HG03442 (cell line): ENCODE results near the gene UNC13B.
"Not testable (repeated sequence)": the region's sequence is repeated elsewhere in the genome, so short reads cannot be mapped to it uniquely, and the experiment has no call there.

Experiments used
- ATAC-seq: cut with Tn5 transposase; IDR thresholded peaks from one replicate; pipeline ENCODE4 v1.9.1; 2021; ENCODE audit warnings: mild to moderate bottlenecking, moderate library complexity; ENCODE audit not compliant: unreplicated experiment

The UNC13B gene

GRCh38 chr9:35220659-35221338 lies 59.0 kb downstream of the UNC13B start:
- ATAC-seq = no peak

DNA sequence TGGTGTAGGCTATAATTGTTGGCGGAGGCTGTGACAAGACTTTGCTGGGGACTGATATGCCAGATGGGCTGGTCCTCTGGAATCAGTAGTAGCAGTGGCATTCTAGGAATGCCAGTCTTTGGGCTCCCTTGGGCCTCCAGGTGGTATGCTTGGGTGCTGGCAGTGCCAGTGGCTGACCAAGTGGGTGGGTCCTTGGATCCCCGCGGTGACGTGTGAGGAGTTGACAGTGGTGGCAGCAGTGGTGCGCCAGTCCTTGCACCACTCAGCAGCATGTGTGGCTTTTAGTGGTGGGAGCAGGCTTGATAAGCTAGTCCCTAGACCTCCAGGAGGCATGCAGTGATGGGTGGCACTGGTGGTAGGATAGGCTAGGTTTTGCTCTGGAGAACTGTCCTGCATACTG lies 63.9 kb downstream of the UNC13B start:
- ATAC-seq = no peak

- ATAC-seq = no peak
Observed at GRCh38 chr9:35226651-35227050, 64.8 kb downstream of the UNC13B start.

DNA sequence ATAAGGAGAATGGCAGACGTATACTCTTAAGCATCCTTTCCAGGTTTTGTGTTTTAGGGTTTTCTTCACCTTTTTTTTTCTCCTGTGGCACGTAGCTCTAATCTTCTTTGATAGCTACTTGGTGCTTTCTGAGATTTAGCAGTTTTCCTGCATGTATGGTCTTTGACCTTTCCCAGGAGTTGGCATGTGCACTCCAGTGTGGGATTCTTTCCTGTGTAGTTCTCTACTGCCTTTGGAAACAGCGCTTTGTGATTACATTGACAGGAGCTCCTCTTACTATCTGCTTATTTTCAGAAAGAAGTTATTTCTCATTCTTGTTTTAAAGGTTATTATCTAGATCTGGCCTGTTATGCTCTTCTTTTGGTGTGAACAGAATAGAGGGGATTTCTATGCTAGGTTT lies 65.5 kb downstream of the UNC13B start:
- no peak for ATAC-seq

DNA sequence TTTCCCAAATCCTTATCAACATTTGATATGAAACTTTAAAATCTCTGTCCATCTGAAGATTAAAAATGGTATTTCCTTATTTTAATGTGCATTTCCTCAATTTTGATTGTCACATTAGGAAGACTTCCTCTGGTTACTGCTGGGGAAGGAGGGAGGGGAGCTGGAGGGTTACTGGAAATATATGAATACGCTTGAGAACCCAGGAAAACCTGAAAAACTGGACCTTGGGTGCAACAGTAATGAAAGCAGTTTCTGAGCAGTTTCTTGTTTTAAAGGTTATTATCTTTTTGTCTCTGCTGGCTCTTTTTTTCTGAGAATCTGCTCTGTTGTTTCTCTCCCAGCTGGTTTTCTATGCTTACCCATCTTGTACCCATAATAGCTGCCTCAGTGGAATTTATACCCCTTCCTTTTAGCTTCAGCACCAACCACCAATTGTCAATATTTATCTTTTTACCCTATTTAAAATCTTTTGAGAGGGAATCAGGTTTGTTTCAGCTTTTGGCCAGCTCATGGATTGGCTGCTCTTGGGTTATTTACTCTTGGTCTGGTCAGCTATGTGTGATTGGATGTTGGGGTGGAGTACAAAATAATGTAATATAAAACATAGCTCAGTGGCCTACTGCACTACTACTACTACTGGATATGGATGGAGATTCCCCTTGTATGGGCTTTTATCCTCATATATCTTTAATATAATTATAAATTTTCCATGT lies 67.4 kb downstream of the UNC13B start:
- no peak for ATAC-seq

GRCh38 chr9:35229779-35230143 lies 68.0 kb downstream of the UNC13B start:
- no peak for ATAC-seq

GRCh38 chr9:35232867-35233544 lies 71.2 kb downstream of the UNC13B start:
- no peak for ATAC-seq

GRCh38 chr9:35236692-35237091 lies 74.9 kb downstream of the UNC13B start:
- ATAC-seq = no peak

DNA sequence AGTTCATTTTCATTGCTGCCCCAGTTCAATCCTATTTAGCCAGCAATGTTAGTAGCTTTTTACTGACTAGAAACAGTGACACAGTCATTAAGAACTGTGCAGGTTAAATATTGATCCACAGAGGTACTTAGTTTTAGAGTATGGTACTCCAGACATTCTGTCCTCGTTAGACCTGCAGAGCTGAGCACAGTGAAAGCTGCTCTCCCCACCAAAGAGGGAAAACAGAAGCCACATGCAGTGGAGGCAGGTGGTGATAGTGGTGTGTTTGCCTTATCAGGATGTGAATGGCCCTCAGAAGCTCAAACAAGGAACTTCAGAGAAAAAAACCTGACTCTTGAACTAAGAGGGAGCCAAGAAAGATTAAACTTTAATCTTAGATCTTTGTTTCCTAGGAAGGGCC lies 75.5 kb downstream of the UNC13B start:
- ATAC-seq = no peak

DNA sequence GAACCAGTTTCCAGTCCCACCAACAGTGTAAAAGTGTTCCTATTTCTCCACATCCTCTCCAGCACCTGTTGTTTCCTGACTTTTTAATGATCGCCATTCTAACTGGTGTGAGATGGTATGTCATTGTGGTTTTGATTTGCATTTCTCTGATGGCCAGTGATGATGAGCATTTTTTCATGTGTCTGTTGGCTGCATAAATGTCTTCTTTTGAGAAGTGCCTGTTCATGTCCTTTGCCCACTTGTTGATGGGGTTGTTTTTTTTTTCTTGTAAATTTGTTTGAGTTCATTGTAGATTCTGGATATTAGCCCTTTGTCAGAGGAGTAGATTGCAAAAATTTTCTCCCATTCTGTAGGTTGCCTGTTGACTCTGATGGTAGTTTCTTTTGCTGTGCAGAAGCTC lies 84.1 kb downstream of the UNC13B start:
- ATAC-seq = not testable (repeated sequence)

GRCh38 chr9:35253075-35253474 lies 91.3 kb downstream of the UNC13B start:
- ATAC-seq = no peak

DNA sequence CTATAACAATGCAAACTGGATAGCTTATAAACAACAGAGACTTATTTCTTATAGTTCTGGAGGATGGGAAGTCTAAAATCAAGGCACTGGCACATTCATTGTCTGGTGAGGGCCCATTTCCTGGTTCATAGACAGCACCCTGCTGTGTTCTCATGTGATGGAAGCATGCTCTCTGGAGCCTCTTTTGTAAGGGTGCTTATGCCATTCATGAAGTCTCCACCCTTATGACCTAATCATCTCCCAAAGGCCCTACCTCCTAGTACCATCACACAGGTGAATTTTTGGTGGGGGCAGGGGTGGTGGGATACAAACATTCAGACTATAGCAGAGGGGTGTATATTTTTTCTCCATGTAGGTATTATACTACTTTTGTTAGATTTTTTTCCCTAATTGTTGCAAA lies 92.4 kb downstream of the UNC13B start:
- ATAC-seq = no peak

- ATAC-seq = no peak
Observed at GRCh38 chr9:35254984-35255857, 93.4 kb downstream of the UNC13B start.

- ATAC-seq = no peak
Observed at GRCh38 chr9:35257986-35258659, 96.3 kb downstream of the UNC13B start.

DNA sequence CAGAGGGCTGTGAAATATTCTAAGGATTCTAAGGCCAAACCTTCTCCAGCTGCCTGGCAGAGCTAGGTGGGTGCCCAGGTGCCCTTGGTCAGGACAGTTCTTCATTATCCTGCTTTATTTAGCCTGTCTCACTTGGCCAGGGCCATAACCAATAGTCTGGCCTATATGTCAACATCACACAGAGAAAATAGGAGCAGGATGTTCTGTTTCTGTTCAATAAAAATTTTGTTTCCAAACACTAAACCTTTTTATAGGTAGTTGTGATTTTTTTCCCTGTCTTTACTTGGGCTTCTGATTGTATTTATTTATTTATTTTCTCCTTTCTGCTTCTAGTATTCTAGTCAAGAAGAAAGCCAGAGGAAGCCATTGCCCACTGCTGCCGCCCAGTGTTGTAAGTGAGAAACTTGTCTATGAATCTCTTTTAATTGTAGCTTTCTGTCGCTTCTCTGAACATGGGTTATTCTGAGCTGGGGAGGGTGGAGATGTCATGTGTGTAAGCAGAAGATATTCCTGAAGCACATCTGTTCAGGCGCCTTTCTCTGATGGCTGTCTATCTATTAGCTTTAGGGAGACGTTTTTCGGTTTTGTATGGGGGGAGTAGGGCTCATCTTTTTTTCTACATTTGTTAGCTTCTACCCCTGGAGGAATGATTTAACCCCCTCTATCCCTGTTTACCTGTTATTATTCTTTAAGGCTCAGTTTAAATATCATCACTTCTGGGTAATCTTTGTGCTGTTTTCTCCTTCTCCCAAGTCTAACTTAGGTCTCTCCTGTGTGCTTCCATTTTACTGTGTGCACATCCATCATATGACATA lies 97.1 kb downstream of the UNC13B start:
- ATAC-seq = no peak

DNA sequence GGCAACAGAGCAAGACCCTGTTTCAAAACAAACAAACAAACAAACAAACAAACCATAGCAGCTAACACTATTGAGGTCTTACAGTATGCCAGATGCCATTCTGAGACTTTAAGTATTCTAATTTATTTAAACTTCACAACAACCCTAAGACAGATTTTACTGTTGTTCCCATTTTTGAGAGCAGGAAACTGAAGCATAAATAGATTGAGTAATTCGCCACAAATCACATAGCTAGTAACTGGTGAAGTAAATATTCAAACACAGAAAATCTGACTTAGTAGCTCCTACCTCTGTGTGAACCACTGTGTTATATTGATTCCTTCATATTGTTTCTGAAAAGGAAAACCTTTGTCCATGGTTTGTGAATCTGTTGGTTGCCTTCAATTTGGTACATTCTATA lies 98.4 kb downstream of the UNC13B start:
- ATAC-seq = no peak

DNA sequence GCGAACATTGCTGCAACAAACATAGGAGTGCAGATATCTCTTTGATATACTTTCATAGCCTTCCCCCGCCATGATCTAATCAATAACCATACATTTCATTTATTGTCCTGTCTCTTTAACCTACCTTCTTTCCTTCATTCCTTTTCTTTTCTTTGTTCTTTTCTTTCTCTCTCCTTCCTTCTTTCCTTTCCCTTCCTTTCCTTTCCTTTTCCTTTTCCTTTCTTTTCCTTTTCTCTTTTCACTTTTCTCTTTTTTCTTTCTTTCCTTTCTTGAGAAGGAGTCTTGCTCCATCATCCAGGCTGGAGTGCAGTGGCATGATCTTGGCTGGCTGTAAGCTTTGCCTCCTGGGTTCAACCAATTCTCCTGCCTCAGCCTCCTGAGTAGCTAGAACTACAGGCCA lies 100.3 kb downstream of the UNC13B start:
- no peak for ATAC-seq

DNA sequence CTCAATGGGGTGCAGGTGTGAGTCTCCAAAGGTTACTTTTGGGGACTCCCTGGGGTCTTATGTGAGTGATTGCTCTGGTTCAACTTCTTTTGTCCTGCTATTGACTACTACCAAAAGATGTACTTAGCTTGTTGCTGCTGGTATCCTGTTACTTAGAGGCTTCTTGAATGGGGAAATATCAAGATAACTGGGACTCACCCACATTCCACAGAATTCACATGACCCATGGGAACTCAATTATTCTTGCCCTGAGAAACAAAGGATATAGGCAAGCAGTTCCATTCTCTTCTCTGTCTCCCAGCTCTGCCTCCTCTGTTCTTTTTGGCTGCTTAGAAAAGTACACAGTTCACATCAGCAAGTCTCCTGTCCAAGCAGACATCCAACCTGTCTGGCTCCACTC lies 105.9 kb downstream of the UNC13B start:
- ATAC-seq = no peak

DNA sequence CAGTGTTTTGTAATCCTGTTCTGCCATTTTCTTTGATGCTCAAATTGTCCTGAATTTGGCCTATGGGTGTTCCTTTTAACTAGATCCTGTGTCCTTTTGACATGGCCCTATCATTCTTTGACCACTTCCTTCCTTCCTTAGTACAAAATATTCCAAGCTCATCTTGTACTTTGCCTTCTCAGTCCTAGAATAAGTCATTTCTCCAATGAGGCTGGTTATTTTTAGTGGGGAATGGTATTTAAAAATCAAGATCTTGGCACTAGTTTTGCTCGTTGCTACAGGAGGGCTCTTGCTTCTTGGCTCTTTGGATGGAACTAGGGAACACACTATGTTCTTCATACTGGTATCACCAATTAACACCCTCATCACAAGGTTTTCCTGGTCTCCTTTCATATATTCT lies 108.1 kb downstream of the UNC13B start:
- ATAC-seq = no peak

DNA sequence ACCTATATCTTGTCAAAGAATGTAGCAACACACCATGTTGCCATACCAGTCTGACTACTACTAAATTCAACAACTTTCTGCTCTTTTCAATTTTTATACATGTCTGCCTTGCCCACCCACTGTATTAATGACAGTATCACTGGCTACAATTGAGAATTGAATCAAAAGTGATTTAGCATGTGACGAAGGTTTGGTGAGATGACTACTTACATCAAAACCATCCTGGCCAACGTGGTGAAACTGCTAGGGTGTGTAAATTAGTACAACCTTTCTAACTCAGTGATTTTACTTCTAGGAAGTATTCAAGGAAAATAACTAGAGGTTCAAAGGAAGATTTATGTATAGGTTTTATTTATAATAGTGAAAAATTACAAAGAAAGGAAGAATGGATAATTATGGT lies 109.8 kb downstream of the UNC13B start:
- no peak for ATAC-seq
